ENCODE measurements around the gene CHST12. TPM values are rescaled to one million over a fixed set of nuclear protein-coding genes. Genes with fewer than 3 reads are reported as not detected.

The CHST12 gene
- total and polyA plus RNA-seq, 11 donors: 12.5 to 20.7 (median 14.8) TPM

DNA sequence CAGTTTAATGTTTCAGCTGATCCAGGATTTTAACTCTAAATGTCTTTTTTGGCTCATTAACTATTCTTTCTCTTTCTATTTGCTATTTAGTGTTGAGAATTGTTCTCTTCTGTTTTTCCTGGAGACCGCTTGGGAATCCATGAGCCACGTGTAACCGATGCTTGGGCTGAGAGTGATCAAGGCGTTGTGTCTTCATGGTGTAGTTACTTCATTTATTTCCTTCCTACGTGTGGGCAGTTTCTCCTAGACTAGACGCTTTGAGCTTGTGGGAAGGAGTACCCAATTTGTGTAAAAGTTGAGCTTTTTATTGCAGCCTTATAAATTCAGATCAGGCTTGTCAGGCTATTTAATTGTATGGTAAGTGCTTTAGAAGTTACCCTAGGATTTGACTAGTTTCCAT lies 45.8 kb upstream of the CHST12 start:
- Histone ChIP-seq H3K4me1 (peaks cover 0 to 58% (median 43%) of the 10 kb centered on the region in 12 donors), H3K4me3 (no peak overlapping the region), H3K9me3 (no peaks in the 10 kb centered on the region), H3K27ac (no peak overlapping the region), H3K36me3 (peaks cover 0 to 49% (median 42%) of the 10 kb centered on the region in 9 donors), H3K27me3 (no peaks in the 10 kb centered on the region)
- WGBS, 4 donors: 56 to 64% (median 61%) methylated on average over 6 of the region's 6 CpGs
- no peak for DNase-seq
- TF ChIP-seq, protein P1, sequence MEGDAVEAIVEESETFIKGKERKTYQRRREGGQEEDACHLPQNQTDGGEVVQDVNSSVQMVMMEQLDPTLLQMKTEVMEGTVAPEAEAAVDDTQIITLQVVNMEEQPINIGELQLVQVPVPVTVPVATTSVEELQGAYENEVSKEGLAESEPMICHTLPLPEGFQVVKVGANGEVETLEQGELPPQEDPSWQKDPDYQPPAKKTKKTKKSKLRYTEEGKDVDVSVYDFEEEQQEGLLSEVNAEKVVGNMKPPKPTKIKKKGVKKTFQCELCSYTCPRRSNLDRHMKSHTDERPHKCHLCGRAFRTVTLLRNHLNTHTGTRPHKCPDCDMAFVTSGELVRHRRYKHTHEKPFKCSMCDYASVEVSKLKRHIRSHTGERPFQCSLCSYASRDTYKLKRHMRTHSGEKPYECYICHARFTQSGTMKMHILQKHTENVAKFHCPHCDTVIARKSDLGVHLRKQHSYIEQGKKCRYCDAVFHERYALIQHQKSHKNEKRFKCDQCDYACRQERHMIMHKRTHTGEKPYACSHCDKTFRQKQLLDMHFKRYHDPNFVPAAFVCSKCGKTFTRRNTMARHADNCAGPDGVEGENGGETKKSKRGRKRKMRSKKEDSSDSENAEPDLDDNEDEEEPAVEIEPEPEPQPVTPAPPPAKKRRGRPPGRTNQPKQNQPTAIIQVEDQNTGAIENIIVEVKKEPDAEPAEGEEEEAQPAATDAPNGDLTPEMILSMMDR (IDR thresholded peaks at IDR 0.05): no peak
- TF ChIP-seq POLR2A (IDR thresholded peaks at IDR 0.05): no peak
- ATAC-seq: no peak
- intact Hi-C loops (cut with DNase I): loop anchor here in 3 of 10 donors (5.0 to 10.0 kb wide), 4 partner anchors 45 to 113 kb away; partner anchors contain the start of genes CHST12 (in 2 of the 3), MRM2 (in 1 of the 3) and NUDT1 (in 1 of the 3)

DNA sequence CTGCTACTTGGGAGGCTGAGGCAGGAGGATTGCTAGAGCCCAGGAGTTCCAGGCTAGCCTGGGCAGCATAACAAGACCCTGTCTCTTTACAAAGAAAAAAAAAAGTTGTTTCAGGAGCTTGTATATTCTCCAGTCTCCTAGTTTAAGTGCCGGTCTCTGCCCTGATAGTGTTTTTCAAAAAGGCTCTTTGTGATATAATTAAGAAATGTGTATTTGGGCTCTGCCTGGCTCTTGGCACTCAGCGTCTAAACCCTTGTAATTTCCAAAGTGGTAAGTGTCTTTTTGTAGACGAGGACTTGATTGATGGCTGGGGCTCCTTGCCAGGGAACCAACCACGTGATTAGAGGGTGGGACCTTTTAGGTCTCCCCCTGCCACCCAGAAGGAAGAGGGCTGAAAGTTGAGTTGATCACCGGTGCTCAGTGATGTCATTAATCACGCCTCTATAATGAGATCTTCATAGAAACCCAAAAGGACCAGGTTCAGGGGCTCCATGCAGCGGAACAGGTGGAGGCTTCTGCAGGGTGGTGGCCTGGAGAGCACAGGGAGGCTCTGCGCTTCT lies 44.4 kb upstream of the CHST12 start:
- Histone ChIP-seq H3K27me3 (no peaks in the 10 kb centered on the region), H3K4me3 (no peak overlapping the region), H3K4me1 (peaks cover 0 to 51% (median 39%) of the 10 kb centered on the region in 12 donors), H3K27ac (no peak overlapping the region), H3K36me3 (peaks cover 0 to 64% (median 57%) of the 10 kb centered on the region in 9 donors), H3K9me3 (no peaks in the 10 kb centered on the region)
- TF ChIP-seq, protein P1 (IDR thresholded peaks at IDR 0.05): no peak
- no peak for TF ChIP-seq POLR2A (IDR thresholded peaks at IDR 0.05)
- intact Hi-C loops (cut with DNase I): loop anchor here in 3 of 10 donors (5.0 to 10.0 kb wide), 4 partner anchors 43 to 114 kb away; partner anchors contain the start of genes CHST12 (in 2 of the 3), MRM2 (in 1 of the 3) and NUDT1 (in 1 of the 3)
- no peak for ATAC-seq
- 53 to 64% (median 59%) methylated on average over 8 of the region's 8 CpGs for WGBS, 4 donors
- no peak for DNase-seq

DNA sequence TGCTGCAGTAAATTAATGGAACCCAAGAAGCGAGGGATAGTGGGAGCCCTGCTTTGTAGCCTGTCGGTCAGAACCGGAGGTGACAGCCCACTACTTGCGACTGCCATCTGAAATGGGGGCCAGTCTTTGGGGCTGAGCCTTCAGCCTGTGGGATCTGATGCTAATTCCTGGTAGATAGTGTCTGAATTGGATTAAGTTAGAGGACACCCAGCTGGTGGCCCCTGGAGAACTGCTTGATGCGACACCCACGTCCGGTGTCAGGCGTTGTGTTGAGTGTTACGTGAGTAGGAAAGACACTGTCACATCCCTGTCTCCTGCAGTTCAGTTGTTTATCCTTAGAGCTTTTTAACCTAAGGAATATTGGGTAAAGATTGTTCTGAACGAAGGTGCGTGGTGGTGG lies 43.8 kb upstream of the CHST12 start:
- peaks cover 0 to 70% (median 63%) of the 10 kb centered on the region in 9 donors for H3K36me3 ChIP-seq
- no peaks in the 10 kb centered on the region for H3K9me3 ChIP-seq
- no peak overlapping the region for H3K27ac ChIP-seq
- TF ChIP-seq POLR2A (IDR thresholded peaks at IDR 0.05): no peak
- TF ChIP-seq, protein P1 (IDR thresholded peaks at IDR 0.05): no peak
- 77 to 84% (median 81%) methylated on average over 9 to 11 of the region's 11 CpGs for WGBS, 4 donors
- DNase-seq: no peak
- intact Hi-C loops (cut with DNase I): loop anchor here in 3 of 10 donors (5.0 to 10.0 kb wide), 4 partner anchors 43 to 115 kb away; partner anchors contain the start of genes CHST12 (in 2 of the 3), MRM2 (in 1 of the 3) and NUDT1 (in 1 of the 3)
- no peak for ATAC-seq
- H3K27me3 ChIP-seq: no peaks in the 10 kb centered on the region
- peaks cover 0 to 51% (median 39%) of the 10 kb centered on the region in 12 donors for H3K4me1 ChIP-seq
- no peak overlapping the region for H3K4me3 ChIP-seq

DNA sequence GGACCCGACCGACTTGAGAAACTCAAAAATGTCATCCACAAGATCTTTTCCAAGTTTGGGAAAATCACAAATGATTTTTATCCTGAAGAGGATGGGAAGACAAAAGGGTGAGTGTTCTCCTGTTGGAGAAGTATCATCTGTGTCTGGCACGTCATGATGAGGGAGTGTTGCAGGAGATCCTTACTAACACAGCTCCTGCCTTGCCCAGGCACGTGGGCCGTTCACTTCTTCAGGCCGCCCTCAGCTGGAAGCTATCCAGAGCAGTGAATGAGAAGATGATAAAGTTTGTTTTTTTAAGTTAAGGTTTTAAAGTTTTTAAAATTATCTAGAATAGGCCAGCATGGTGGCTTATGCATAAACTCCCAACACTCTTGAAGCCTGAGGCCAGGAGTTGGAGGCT lies 42.6 kb upstream of the CHST12 start:
- 60 to 68% (median 66%) methylated on average over 6 of the region's 6 CpGs for WGBS, 4 donors
- TF ChIP-seq POLR2A (IDR thresholded peaks at IDR 0.05): no peak
- TF ChIP-seq, protein P1 (IDR thresholded peaks at IDR 0.05): no peak
- intact Hi-C loops (cut with DNase I): no loop called here
- Histone ChIP-seq H3K36me3 (peaks cover 0 to 82% (median 75%) of the 10 kb centered on the region in 9 donors), H3K4me3 (no peak overlapping the region), H3K9me3 (no peaks in the 10 kb centered on the region), H3K27ac (no peak overlapping the region), H3K27me3 (no peaks in the 10 kb centered on the region), H3K4me1 (peaks cover 0 to 48% (median 37%) of the 10 kb centered on the region in 12 donors)
- ATAC-seq (peak in 1 of 4 donors; percentile 32), DNase-seq (no peak)
